Measurements from ENCODE around the gene ALKAL2. TPM values are rescaled to one million over a fixed set of nuclear protein-coding genes. Genes with fewer than 3 reads are reported as not detected.

ALKAL2 gene
- total and polyA plus RNA-seq, 7 experiments from 2014 or later, result 0.18 to 0.49 TPM; not detected in 5

- H3K36me3 ChIP-seq (ENCODE audit: control insufficient read depth in 2 of 3, insufficient read depth in 3 of 3, low read length in 3 of 3), result peaks cover 3 to 40% (median 4%) of the 10 kb centered on the region in 3 experiments
- intact Hi-C loops (cut with micrococcal nuclease), result loop anchor here in 1 of 2 donors (10.0 kb wide), 1 partner anchor 1296 kb away; no protein-coding TSS in a partner anchor
- H3K9me3 ChIP-seq (ENCODE audit: control insufficient read depth in 2 of 3, low read length in 3 of 3), result no peaks in the 10 kb centered on the region
- H3K27ac ChIP-seq (ENCODE audit: low read depth, low read length), result no peak overlapping the region
- ChIA-PET POLR2A (no interaction called here), CTCF (no interaction called here)
- no peak overlapping the region for H3K27ac Mint-ChIP-seq
- no peak overlapping the region for H3K4me3 Mint-ChIP-seq
- ATAC-seq (no peak), DNase-seq (no peak)
- H3K4me3 ChIP-seq (ENCODE audit: low read length), result no peak overlapping the region
- no peaks in the 10 kb centered on the region for H3K4me1 ChIP-seq (ENCODE audit: control insufficient read depth in 2 of 2, insufficient read depth in 2 of 2, low read length in 2 of 2)
- peaks cover 4 to 9% (median 7%) of the 10 kb centered on the region in 7 donors for H3K4me1 Mint-ChIP-seq
- peaks cover 5 to 47% (median 28%) of the 10 kb centered on the region in 5 donors for H3K36me3 Mint-ChIP-seq
- no peaks in the 10 kb centered on the region for H3K9me3 Mint-ChIP-seq
- H3K27me3 Mint-ChIP-seq, result no peaks in the 10 kb centered on the region
- no peaks in the 10 kb centered on the region for H3K27me3 ChIP-seq (ENCODE audit: control insufficient read depth in 2 of 2, insufficient read depth in 2 of 2, low read length in 2 of 2)
These were observed 39.2 kb downstream of the ALKAL2 start for GRCh38 chr2:248724-249123.

GRCh38 chr2:246489-247144 is 41.3 kb downstream of the ALKAL2 start:
- Histone ChIP-seq H3K4me1 (ENCODE audit: control insufficient read depth in 2 of 2, insufficient read depth in 2 of 2, low read length in 2 of 2) (no peaks in the 10 kb centered on the region), H3K4me3 (ENCODE audit: low read length) (no peak overlapping the region), H3K27me3 (ENCODE audit: control insufficient read depth in 2 of 2, insufficient read depth in 2 of 2, low read length in 2 of 2) (no peaks in the 10 kb centered on the region), H3K27ac (ENCODE audit: low read depth, low read length) (no peak overlapping the region), H3K9me3 (ENCODE audit: control insufficient read depth in 2 of 3, low read length in 3 of 3) (no peaks in the 10 kb centered on the region), H3K36me3 (ENCODE audit: control insufficient read depth in 2 of 3, insufficient read depth in 3 of 3, low read length in 3 of 3) (peaks cover 3 to 38% (median 4%) of the 10 kb centered on the region in 3 experiments)
- Mint-ChIP-seq H3K4me3 (no peak overlapping the region), H3K9me3 (peaks cover 0 to 7% (median 0%) of the 10 kb centered on the region in 11 donors), H3K27ac (peak overlapping the region in 3 of 9 donors; percentile 7 to 34 (median 24)), H3K4me1 (peaks cover 4 to 9% (median 7%) of the 10 kb centered on the region in 7 donors), H3K36me3 (peaks cover 5 to 62% (median 43%) of the 10 kb centered on the region in 5 donors), H3K27me3 (no peaks in the 10 kb centered on the region)
- ChIA-PET CTCF (interaction anchor here (0.6 to 1.4 kb wide), 4 partner anchors 9 to 390 kb away, joined by 3 to 6 read pairs (median 4); no protein-coding TSS in a partner anchor), POLR2A (interaction anchor here (1.3 kb wide), 1 partner anchor 15 kb away, joined by 3 read pairs; no protein-coding TSS in a partner anchor)
- peak; percentile 57 for ATAC-seq
- peak in 7 of 9 donors; percentile 21 to 57 (median 49) for DNase-seq
- intact Hi-C loops (cut with micrococcal nuclease), result loop anchor here (1.0 to 10.0 kb wide), 7 partner anchors 18 to 1298 kb away; partner anchors contain the start of genes ACP1 (in 1 of the 2) and SH3YL1 (in 1 of the 2)

- Histone ChIP-seq H3K4me3 (ENCODE audit: low read length) (no peak overlapping the region), H3K4me1 (ENCODE audit: control insufficient read depth in 2 of 2, insufficient read depth in 2 of 2, low read length in 2 of 2) (no peaks in the 10 kb centered on the region), H3K9me3 (ENCODE audit: control insufficient read depth in 2 of 3, low read length in 3 of 3) (no peaks in the 10 kb centered on the region), H3K36me3 (ENCODE audit: control insufficient read depth in 2 of 3, insufficient read depth in 3 of 3, low read length in 3 of 3) (peaks cover 4 to 42% (median 8%) of the 10 kb centered on the region in 3 experiments), H3K27ac (ENCODE audit: low read depth, low read length) (no peak overlapping the region), H3K27me3 (ENCODE audit: control insufficient read depth in 2 of 2, insufficient read depth in 2 of 2, low read length in 2 of 2) (no peaks in the 10 kb centered on the region)
- Mint-ChIP-seq H3K9me3 (peaks cover 0 to 13% (median 2%) of the 10 kb centered on the region in 11 donors), H3K36me3 (peaks cover 14 to 73% (median 55%) of the 10 kb centered on the region in 5 donors), H3K4me3 (no peak overlapping the region), H3K4me1 (peaks cover 5 to 10% (median 7%) of the 10 kb centered on the region in 7 donors), H3K27me3 (no peaks in the 10 kb centered on the region), H3K27ac (peak overlapping the region in 1 of 9 donors; percentile 73)
- ATAC-seq, result no peak
- no peak for DNase-seq
- CTCF ChIA-PET, result interaction anchor here (0.6 to 0.7 kb wide), 3 partner anchors 248 to 823 kb away, joined by 3 to 5 read pairs (median 3); no protein-coding TSS in a partner anchor
- intact Hi-C loops (cut with micrococcal nuclease), result loop anchor here in 1 of 2 donors (10.0 kb wide), 1 partner anchor 1300 kb away; no protein-coding TSS in a partner anchor
- POLR2A ChIA-PET, result no interaction called here
These were observed 43.3 kb downstream of the ALKAL2 start for GRCh38 chr2:244547-244946.

DNA sequence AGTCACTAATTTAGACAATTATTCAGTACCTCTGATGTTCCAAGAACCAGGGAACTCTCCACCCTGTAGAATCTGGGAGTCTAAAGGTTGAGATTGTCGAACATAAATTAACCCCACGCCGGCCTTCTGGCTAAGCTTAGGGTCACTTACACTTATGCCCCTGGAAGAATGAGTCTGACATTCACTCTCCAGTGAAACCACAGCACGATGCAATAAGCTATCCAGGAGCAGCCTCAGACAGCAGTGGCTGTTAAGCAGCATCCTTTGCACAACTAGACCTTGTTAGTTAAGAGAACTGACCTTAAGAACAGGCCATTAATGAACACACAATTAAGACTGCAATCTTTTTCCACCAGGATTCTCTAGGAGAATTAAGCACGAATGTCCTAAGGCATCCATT is 49.0 kb downstream of the ALKAL2 start:
- Histone ChIP-seq H3K4me1 (ENCODE audit: control insufficient read depth in 2 of 2, insufficient read depth in 2 of 2, low read length in 2 of 2) (no peaks in the 10 kb centered on the region), H3K36me3 (ENCODE audit: control insufficient read depth in 2 of 3, insufficient read depth in 3 of 3, low read length in 3 of 3) (peaks cover 0 to 20% (median 5%) of the 10 kb centered on the region in 3 experiments), H3K27ac (ENCODE audit: low read depth, low read length) (no peak overlapping the region), H3K9me3 (ENCODE audit: control insufficient read depth in 2 of 3, low read length in 3 of 3) (no peaks in the 10 kb centered on the region), H3K4me3 (ENCODE audit: low read length) (no peak overlapping the region), H3K27me3 (ENCODE audit: control insufficient read depth in 2 of 2, insufficient read depth in 2 of 2, low read length in 2 of 2) (no peaks in the 10 kb centered on the region)
- H3K36me3 Mint-ChIP-seq, result peaks cover 9 to 74% (median 51%) of the 10 kb centered on the region in 5 donors
- H3K4me3 Mint-ChIP-seq, result peak overlapping the region in 1 of 10 donors; percentile 51
- H3K4me1 Mint-ChIP-seq, result peaks cover 0 to 16% (median 7%) of the 10 kb centered on the region in 7 donors
- DNase-seq (no peak), ATAC-seq (no peak)
- H3K27me3 Mint-ChIP-seq, result no peaks in the 10 kb centered on the region
- POLR2A ChIA-PET, result no interaction called here
- CTCF ChIA-PET, result interaction anchor here (1.2 kb wide), 1 partner anchor 63 kb away, joined by 3 read pairs; no protein-coding TSS in a partner anchor
- H3K9me3 Mint-ChIP-seq, result peaks cover 0 to 13% (median 2%) of the 10 kb centered on the region in 11 donors
- peak overlapping the region in 4 of 9 donors; percentile 19 to 38 (median 28) for H3K27ac Mint-ChIP-seq
- intact Hi-C loops (cut with micrococcal nuclease), result no loop called here

DNA sequence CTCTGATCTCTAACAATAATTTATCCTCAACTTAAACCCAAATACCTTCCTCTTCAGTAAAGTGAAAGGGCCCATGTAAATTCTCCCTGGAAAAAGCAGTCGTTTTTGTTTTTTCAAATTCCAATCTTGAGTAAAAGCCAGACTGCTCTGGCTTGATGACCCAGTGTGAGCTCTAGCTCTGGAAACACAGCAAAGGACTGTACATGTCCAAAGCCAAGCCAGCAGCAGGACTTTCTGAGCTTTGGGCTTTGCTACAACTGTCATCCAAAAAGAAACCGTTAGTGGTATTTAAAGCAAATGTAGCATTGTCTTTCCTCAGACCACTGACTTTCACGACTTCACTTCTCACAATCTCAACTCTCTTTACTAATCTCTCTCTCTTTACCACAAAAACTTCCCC is 49.5 kb downstream of the ALKAL2 start:
- ChIA-PET CTCF (interaction anchor here (0.6 to 0.7 kb wide), 2 partner anchors 8 to 398 kb away, joined by 3 to 6 read pairs; no protein-coding TSS in a partner anchor), POLR2A (interaction anchor here (0.6 kb wide), 1 partner anchor 24 kb away, joined by 3 read pairs; no protein-coding TSS in a partner anchor)
- Mint-ChIP-seq H3K9me3 (peaks cover 0 to 13% (median 2%) of the 10 kb centered on the region in 11 donors), H3K36me3 (peaks cover 9 to 74% (median 51%) of the 10 kb centered on the region in 5 donors), H3K4me1 (peaks cover 0 to 16% (median 7%) of the 10 kb centered on the region in 7 donors), H3K4me3 (peak overlapping the region in 1 of 10 donors; percentile 51), H3K27me3 (no peaks in the 10 kb centered on the region), H3K27ac (peak overlapping the region in 4 of 9 donors; percentile 7 to 38 (median 28))
- intact Hi-C loops (cut with micrococcal nuclease), result no loop called here
- H3K36me3 ChIP-seq (ENCODE audit: control insufficient read depth in 2 of 3, insufficient read depth in 3 of 3, low read length in 3 of 3), result peaks cover 0 to 16% (median 5%) of the 10 kb centered on the region in 3 experiments
- H3K4me1 ChIP-seq (ENCODE audit: control insufficient read depth in 2 of 2, insufficient read depth in 2 of 2, low read length in 2 of 2), result no peaks in the 10 kb centered on the region
- DNase-seq, result no peak
- H3K9me3 ChIP-seq (ENCODE audit: control insufficient read depth in 2 of 3, low read length in 3 of 3), result no peaks in the 10 kb centered on the region
- no peak overlapping the region for H3K27ac ChIP-seq (ENCODE audit: low read depth, low read length)
- ATAC-seq, result no peak
- no peak overlapping the region for H3K4me3 ChIP-seq (ENCODE audit: low read length)
- H3K27me3 ChIP-seq (ENCODE audit: control insufficient read depth in 2 of 2, insufficient read depth in 2 of 2, low read length in 2 of 2), result no peaks in the 10 kb centered on the region

- DNase-seq (no peak), ATAC-seq (peak; percentile 26)
- Histone ChIP-seq H3K36me3 (ENCODE audit: control insufficient read depth in 2 of 3, insufficient read depth in 3 of 3, low read length in 3 of 3) (peaks cover 0 to 13% (median 5%) of the 10 kb centered on the region in 3 experiments), H3K4me3 (ENCODE audit: low read length) (no peak overlapping the region), H3K4me1 (ENCODE audit: control insufficient read depth in 2 of 2, insufficient read depth in 2 of 2, low read length in 2 of 2) (no peaks in the 10 kb centered on the region), H3K27ac (ENCODE audit: low read depth, low read length) (no peak overlapping the region), H3K9me3 (ENCODE audit: control insufficient read depth in 2 of 3, low read length in 3 of 3) (no peaks in the 10 kb centered on the region), H3K27me3 (ENCODE audit: control insufficient read depth in 2 of 2, insufficient read depth in 2 of 2, low read length in 2 of 2) (no peaks in the 10 kb centered on the region)
- CTCF ChIA-PET, result interaction anchor here (0.6 to 0.7 kb wide), 2 partner anchors 9 to 399 kb away, joined by 3 to 6 read pairs; no protein-coding TSS in a partner anchor
- POLR2A ChIA-PET, result interaction anchor here (0.6 kb wide), 1 partner anchor 25 kb away, joined by 3 read pairs; no protein-coding TSS in a partner anchor
- peak overlapping the region in 1 of 9 donors; percentile 27 for H3K27ac Mint-ChIP-seq
- peaks cover 0 to 16% (median 7%) of the 10 kb centered on the region in 7 donors for H3K4me1 Mint-ChIP-seq
- no peak overlapping the region for H3K4me3 Mint-ChIP-seq
- intact Hi-C loops (cut with micrococcal nuclease), result no loop called here
- peaks cover 0 to 12% (median 2%) of the 10 kb centered on the region in 11 donors for H3K9me3 Mint-ChIP-seq
- H3K27me3 Mint-ChIP-seq, result no peaks in the 10 kb centered on the region
- peaks cover 9 to 74% (median 50%) of the 10 kb centered on the region in 5 donors for H3K36me3 Mint-ChIP-seq
These were observed 50.0 kb downstream of the ALKAL2 start for GRCh38 chr2:237878-238277.
